HG03135 (cell line): ENCODE data around the gene CNNM3.

Experiments
- ATAC-seq: cut with Tn5 transposase; IDR thresholded peaks from one replicate; pipeline ENCODE4 v1.9.1; 2021; ENCODE audit warnings: mild to moderate bottlenecking, moderate library complexity; ENCODE audit not compliant: unreplicated experiment

The CNNM3 gene

DNA sequence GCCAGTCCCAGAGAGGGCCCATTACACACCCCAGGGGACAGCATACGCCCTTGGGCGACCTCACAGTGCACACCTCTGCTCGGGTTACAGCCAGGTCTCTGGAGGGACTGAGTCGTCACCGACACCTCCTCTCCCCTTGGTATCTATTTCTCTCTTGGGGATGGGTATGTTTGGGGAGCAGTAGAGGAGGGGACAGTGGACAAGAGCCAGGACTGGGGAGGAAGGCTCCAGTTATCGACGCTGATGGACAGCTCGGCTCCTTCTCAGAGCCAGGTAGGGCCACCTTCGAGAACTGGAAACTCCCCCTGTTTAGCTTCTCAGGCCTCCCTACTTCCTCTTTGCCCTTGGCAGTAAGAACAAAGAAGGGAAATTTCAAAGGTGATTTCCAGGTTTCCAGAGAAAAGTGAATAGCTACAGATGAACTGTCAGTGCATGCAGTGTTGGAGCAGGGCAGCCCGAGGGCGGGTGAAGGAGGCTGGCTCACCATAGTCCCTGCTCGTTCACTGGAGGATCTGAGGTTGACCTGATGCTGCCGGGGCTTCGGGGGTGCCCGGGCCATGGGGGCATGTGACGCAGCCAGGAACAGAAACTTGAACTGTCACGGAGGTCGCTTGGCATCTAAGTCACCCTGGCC lies 58.2 kb downstream of the CNNM3 start:
- peak; percentile 36 for ATAC-seq

DNA sequence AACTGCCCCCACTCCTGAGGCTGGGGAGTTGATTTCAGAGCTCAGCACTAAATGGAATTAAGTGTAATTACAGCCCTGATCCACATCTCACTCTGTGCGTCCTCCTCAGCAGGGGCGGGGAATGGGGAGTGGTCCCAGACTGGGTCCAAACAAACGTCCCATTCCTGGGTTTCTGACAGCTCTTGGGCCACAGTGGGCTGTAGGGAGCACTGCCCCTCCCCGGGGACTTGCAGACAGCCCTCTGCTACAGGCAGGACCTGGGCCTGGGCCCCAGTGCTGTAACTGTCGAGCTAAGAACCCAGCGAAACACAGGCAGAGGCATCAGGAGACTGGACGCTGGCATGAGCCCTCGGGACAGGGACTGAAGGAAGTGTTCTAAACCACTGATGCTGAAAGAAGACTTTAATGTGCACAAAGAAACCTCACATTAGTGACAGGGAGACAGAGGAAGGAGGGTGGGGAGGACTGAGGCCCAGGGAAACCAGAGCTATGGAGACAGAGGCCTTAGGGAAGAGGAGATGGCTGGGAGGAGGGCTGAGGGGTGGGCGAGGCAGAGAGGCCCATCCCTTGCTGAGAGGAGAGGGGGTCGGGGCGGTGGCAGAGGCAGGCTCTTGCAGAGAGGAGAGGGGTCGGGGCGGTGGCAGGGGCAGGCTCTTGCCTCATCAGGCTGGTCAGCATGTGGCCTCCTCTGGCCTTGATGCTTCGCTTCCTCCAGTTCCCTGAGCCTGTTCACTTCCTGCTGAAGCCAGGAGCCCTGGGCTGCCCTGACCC lies 59.6 kb downstream of the CNNM3 start:
- ATAC-seq, result no peak

DNA sequence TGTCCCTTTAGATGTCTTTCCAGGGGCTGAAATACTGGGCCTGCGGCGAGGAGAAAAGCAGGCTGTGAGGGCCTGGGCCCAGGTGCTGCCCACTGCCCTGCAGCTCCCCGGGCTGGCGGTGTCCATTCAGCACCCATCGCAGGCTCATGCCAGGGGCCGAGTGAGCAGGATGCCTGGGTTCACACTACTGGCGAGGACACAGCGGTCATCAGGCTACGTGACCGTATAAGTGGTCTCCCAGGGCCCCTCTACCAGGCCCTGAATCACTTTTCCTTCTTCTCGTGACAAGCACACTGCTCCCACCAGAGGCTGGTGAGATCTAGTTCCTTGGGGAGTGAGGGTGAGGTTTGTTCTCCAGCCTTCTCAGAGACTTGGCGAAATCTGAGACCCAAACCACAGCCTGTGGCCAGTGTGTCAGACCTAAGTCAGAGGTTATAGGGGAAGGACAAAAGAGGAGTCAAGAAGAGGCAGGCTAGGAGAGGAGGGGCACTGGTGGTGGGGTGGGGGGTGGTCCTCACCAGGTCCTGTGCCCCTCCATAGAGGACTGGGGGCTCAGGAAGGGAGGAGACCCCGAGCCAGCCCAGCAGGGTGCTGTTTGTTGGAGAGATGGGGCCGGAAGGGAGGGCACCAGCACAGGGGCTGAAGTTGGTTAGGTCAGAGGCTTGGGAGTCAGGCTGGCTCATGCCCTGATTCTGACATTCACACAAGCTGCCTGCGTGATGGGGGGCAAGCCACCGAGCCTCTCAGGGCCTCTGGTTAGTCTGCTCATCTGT lies 60.4 kb downstream of the CNNM3 start:
- no peak for ATAC-seq

DNA sequence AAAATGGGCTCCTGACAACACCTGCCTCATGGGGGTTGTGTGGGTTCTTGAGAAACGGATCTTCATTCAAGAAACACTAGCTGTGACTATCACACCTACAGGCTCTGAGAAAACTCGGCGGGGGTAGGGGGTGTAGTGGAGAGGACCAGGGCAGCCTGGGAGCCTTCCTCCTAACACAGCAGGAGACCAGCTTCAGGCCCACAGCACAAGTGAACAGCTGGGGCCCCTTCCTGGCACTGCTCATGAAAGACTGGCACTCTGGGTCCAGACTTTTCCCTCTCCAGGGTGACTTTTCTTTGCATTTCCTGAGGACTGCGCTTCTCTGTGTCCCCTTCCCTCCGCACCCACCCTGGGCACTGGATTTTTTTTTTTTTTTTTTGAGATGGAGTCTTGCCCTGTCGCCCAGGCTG lies 61.0 kb downstream of the CNNM3 start:
- ATAC-seq, result no peak

DNA sequence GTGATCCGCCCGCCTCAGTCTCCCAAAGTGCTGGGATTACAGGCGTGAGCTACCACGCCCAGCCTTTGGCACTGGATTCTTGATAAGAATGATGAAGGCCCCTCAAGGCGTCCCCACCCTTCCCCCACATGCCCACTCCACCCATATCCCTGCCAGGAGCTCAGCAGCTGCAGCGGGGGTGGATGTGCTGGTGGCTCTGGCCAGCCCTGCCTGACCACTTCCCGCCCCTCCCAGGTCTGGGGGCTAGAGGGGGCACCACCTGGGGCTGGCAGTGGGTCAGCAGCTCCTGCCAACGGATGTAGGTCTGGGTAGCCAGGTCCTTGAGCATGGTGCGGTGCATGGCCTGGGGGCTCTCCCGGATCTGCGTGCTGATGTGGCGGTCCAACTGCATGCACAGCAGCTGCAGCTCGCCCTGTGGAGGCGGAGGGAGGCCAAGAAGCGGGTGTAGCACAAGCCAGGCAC lies 61.6 kb downstream of the CNNM3 start:
- ATAC-seq, result no peak

DNA sequence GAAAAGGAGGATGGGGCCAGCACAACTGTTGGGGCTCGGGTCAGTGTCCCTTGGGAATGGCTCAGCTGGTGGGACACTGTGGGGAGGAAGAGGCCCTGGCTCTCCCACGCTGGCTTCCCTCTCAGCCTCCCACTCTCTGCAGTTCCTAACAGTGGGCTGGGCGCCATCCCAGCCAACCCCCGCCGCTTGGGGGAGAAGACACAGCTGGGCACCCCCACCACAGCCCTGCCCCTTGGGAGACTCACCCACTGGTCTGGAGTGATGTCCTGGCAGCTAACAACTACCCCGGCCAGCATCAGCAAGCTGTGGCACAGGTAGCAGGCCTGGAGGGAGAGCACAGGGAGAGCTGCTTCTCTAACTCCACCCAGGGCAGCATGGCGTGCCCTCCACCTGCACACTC lies 62.1 kb downstream of the CNNM3 start:
- ATAC-seq, result no peak

DNA sequence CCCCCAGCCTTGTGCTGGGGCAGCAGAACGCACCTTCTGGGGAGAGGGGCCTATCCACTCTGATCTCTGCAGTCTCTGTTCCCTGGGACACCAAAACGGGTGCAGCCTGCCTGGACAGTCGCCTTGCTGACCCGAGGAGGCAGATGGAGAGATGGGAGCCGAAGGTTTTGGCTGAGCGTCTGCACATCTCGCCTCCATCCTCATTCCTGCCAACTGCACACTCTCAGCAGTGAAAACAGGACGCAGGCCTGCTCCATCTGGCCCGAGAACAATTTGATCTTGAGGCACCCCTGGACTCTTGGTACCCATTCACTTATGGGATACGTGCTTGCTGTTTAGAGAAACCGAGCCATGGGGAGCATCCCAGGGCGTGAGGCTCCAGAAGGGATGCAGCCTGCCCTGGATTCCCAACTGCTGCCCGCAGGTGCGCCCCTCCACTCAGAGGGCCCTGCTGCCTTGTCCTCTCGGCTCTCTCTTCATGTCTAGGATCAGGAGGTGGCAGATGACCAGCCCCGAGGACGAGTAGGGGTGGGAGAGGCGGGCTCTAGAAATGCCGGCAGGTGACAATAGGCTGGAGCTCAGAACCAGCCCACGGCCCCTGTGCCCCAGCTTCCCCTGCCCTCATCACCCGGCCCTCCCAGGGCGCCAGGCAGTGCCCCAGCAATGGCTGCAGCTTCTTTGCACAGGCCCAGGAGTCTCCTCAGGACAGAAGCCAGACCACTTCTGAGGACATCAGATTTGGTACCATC lies 62.9 kb downstream of the CNNM3 start:
- ATAC-seq, result no peak

DNA sequence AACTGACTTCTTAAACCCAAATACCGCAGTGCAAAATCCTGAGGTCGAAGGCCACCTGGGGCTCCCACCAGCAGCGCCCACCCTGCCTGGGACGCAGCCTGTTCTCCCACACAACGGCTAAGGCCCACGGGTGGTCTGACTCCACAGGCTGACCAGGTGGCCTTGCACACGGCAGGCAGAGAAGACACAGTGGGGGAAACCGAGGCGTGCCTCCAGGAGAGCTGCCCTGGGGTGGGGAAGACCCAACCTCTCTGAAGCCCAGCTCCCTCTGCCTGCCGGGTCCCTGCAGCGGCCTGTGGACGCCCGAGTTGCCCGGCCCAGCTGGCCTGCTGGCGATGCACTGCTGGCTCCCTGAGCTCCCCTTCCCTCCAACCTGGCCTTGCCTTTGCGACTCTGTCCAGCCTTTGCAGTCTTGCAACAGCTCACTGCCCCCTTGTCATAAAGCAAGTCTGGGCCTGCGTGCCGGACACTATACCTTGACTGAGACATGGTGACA lies 63.5 kb downstream of the CNNM3 start:
- no peak for ATAC-seq

DNA sequence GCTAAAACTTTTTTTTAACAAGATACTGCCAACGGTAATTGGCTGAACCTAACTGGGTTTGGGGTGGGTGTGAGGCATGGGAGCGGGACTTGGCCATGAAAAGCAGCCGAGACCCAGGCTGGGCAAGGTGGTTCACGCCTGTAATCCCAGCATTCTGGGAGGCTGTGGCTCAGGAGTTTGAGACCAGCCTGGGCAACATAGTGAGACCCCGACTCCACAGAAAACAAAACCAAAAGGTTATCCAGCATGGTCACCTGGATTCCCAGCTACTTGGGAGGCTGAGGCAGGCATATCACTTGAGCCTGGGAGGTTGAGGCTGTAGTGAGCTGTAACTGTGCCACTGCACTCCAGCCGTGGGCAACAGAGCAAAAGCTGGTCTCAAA lies 64.8 kb downstream of the CNNM3 start:
- no peak for ATAC-seq

DNA sequence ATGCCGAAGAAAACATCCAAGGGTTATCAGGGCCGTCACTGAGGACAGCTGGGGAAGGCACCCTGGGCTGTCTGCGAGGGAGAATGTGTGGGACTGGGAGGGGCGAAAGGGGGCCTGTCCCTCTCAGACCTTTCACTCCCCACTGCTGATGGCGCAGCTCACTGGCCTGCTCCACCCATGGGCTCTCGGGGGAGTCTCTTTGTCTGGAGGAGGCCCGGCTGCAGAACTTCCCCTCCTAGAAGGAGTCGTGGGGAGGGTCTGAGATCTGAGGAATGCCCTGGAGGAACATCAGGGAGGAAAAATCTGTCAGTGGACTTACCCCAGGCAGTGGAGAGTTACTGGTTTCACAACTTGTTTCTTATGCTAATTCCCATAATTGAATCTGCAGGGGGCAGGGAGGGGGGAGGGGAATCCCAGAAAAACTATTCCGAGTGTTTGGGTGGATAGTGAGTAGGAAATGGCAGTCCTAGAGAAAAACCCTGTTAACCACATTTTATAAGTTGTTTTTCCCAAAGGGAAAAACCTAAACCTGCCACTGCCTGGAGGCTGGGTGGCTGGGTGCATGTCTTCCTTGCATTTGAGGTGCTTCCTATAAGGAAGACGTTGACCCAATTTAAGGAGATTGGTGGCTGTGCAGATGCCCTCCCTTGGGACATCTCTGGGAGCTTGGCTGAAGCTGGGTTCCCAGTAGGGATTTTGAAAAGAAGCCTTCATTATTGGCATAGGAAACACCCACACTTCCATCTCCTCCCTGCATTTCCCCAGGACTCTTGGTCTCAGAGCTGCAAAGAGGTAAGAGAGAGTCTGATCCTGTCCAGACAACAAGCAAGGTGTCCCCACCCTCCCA lies 65.5 kb downstream of the CNNM3 start:
- ATAC-seq, result no peak

DNA sequence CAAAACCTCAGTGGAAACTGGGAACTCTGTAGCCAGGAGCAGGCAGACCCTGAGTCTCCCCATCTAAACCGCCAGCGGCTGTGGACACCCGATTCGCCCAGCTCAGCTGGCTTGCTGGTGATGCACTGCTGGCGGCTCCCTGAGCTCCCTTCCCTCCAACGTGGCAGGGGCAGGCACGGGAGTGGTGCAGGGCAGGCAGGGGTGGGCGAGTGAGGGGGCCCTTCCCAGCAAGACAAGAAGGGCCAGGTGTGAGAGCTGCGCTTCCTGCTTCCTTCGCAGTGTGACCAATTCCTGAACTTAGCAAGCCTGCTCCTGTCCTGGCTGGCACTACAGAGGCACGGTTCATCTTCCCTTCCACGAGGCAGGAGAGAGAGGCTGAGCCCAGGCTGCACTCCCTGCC lies 66.2 kb downstream of the CNNM3 start:
- no peak for ATAC-seq

DNA sequence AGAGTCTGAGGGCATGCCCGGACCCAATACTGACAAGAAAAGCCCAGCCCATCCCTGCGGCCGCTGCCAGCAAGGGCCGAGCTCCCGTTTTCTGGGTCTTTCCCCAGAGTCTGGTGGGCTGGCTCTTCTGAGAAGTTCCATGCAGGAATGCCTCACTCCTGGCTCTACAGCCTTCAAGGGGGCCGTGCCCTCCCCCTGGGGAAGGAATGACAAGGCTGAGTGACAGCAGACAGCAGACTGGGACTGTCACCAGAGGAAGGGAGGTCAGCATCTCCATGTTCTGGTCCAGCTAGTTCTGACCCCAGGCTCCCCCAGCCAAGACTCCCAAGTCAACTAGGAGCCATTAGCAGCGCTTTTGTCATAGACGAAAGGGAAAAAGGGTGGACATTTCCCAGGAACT lies 66.8 kb downstream of the CNNM3 start:
- ATAC-seq, result no peak

DNA sequence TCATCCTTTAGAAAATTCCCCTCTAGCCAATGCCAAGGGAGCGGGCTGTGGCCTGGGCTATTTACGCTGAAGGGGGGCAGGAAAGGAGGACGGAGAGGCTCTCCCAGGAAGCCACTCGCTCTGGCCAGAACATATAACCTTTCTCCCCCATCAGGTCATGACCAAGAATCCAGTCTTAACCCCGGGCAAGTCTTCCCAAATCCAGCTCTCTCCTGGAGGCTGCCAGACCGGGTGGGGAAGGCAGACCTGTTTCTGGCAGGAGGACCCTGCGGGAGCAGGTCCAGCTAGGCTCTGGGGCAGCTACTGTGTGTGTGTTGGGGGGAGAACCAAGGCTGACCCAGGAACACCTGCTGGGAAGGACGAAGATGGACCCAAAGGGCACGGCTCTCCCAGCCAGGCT lies 67.2 kb downstream of the CNNM3 start:
- ATAC-seq, result no peak
